Measurements from ENCODE around the gene ABHD18.
A peak's percentile ranks its signal among the peaks of the same experiment; 100 is the strongest.
"Not testable (repeated sequence)": the region's sequence is repeated elsewhere in the genome, so short reads cannot be mapped to it uniquely, and the experiment has no call there.

Gene ABHD18

DNA sequence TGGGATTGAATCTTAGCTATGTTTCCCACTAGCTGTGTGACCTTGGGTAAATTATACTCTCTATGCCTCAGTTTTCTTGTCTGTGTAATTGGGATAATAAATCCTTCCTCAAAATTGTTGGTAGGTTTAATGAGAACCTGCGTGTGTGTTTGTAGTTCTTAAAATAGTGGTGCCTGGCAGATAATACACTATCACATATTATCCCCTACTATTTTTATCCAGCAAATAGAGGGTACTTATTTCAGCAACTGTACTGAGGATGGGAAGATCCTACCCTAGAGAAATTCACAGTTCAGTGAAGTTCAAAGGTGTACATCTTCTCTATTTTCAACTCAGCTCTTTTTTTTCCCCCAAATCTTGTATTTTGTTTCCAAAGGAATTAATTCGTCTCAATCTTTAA is 17.2 kb downstream of the ABHD18 start:
- no peaks in the 10 kb centered on the region for H3K36me3 ChIP-seq (replicated peaks)
- no peak for DNase-seq
- no peak overlapping the region for H3K4me3 ChIP-seq (ENCODE audit: low read depth, low read length)
- TF ChIP-seq, protein P1, sequence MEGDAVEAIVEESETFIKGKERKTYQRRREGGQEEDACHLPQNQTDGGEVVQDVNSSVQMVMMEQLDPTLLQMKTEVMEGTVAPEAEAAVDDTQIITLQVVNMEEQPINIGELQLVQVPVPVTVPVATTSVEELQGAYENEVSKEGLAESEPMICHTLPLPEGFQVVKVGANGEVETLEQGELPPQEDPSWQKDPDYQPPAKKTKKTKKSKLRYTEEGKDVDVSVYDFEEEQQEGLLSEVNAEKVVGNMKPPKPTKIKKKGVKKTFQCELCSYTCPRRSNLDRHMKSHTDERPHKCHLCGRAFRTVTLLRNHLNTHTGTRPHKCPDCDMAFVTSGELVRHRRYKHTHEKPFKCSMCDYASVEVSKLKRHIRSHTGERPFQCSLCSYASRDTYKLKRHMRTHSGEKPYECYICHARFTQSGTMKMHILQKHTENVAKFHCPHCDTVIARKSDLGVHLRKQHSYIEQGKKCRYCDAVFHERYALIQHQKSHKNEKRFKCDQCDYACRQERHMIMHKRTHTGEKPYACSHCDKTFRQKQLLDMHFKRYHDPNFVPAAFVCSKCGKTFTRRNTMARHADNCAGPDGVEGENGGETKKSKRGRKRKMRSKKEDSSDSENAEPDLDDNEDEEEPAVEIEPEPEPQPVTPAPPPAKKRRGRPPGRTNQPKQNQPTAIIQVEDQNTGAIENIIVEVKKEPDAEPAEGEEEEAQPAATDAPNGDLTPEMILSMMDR (IDR thresholded peaks at IDR 0.05; ENCODE audit: low read depth, low read length, missing control alignments) = no peak
- no peak overlapping the region for H3K27ac ChIP-seq
- in situ Hi-C loops (cut with HindIII; ENCODE audit: low pct_ligation_motif_present, low sequenced_read_pairs) = no loop called here
- H3K27me3 ChIP-seq (replicated peaks) = no peaks in the 10 kb centered on the region

DNA sequence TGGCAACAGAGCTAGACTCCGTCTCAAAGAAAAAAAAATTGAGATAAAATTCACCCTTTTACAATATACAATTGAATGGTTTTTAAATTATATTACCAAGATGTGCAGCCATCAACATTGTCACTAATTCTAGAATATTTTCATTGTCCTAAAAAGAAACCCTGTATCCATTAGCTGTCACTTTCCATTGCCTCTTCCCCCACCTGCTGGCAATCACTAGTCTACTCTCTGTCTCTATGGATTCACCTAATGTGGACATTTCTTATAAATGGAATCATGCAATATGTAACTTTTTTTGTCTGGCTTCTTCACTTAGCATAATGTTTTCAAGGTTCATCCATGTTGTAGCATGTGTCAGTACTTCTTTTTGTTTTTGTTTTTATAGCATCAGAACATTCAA is 20.8 kb downstream of the ABHD18 start:
- H3K36me3 ChIP-seq (replicated peaks) = no peaks in the 10 kb centered on the region
- no peaks in the 10 kb centered on the region for H3K27me3 ChIP-seq (replicated peaks)
- TF ChIP-seq, protein P1 (IDR thresholded peaks at IDR 0.05; ENCODE audit: low read depth, low read length, missing control alignments) = no peak
- no peak for DNase-seq
- no peak overlapping the region for H3K4me3 ChIP-seq (ENCODE audit: low read depth, low read length)
- in situ Hi-C loops (cut with HindIII; ENCODE audit: low pct_ligation_motif_present, low sequenced_read_pairs) = no loop called here
- no peak overlapping the region for H3K27ac ChIP-seq

DNA sequence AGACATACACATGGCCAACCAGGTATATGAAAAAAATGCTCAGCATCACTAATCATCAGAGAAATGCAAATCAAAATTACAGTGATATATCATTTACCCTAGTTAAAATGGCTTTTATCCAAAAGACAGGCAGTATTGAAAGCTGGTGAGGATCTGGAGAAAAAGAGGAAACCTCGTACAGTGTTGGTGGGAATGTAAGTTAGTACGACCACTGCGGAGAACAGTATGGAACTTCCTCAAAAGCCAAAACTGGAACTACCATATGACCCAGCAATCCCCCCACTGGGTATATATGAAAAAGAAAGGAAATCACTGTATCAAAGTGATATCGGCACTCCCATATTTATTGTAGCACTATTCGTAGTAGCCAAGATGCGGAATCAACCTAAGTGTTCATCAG is 23.4 kb downstream of the ABHD18 start:
- Histone ChIP-seq H3K4me3 (ENCODE audit: low read depth, low read length) (no peak overlapping the region), H3K36me3 (replicated peaks) (no peaks in the 10 kb centered on the region), H3K27ac (no peak overlapping the region), H3K27me3 (replicated peaks) (no peaks in the 10 kb centered on the region)
- DNase-seq = no peak
- in situ Hi-C loops (cut with HindIII; ENCODE audit: low pct_ligation_motif_present, low sequenced_read_pairs) = no loop called here
- TF ChIP-seq, protein P1 (IDR thresholded peaks at IDR 0.05; ENCODE audit: low read depth, low read length, missing control alignments) = no peak

DNA sequence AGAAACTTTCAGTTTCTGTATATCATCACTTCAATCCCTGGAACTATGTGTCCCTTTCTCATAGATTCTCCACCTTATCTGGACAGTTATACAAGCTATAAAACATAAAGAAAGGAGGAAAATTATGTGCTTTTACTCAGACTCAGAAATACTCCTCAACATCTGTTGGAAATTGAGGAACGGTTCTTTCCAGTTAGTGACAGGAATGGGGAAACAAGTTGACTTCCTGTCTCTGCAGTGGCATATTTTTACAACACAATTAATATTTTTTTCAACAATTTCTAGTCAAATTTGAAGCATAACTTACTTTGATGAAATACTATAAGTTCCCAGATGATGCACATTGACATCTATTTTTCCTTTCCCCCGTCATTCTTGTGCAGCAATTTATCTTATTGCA is 27.9 kb downstream of the ABHD18 start:
- DNase-seq = no peak
- no peaks in the 10 kb centered on the region for H3K27me3 ChIP-seq (replicated peaks)
- no peak overlapping the region for H3K4me3 ChIP-seq (ENCODE audit: low read depth, low read length)
- no peak overlapping the region for H3K27ac ChIP-seq
- no peaks in the 10 kb centered on the region for H3K36me3 ChIP-seq (replicated peaks)
- in situ Hi-C loops (cut with HindIII; ENCODE audit: low pct_ligation_motif_present, low sequenced_read_pairs) = no loop called here
- TF ChIP-seq, protein P1 (IDR thresholded peaks at IDR 0.05; ENCODE audit: low read depth, low read length, missing control alignments) = no peak

DNA sequence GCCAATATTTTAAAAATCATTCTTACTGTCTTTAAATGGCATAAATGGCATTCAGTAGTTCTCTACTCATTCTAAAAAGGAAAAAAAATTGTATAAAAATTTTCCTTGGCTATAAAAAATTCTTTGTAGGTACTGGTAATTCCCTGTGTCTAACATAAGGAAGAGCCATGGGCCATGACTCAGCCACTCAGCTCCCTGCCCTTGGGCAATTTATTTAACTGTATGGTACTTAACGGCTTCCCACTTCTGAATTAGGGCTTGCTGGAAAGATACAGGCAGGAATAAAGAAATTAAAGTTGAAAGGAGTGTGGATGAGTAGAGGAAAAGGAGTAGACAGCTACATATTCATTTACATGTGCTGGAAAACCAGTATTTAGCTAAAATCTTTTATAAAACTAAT is 30.6 kb downstream of the ABHD18 start:
- in situ Hi-C loops (cut with HindIII; ENCODE audit: low pct_ligation_motif_present, low sequenced_read_pairs) = no loop called here
- H3K4me3 ChIP-seq (ENCODE audit: low read depth, low read length) = no peak overlapping the region
- peak; percentile 6 for DNase-seq

DNA sequence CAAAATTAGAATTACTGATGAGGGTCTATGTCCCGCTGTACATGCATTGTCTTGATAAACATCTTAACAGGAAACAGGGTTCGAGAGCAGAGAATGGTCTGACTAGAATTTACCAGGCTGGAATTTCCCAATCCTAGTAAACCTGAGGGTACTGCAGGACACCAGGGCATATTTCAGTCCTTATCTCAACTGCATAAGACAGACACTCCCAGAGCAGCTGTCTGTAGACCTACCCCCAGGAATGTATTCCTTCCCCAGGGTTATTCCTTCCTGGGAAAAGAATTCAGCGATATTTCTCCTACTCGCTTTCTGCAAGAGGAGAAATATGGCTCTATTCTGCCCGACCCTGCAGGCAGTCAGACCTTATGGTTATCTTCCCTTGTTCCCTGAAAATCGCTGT is 31.3 kb downstream of the ABHD18 start:
- in situ Hi-C loops (cut with HindIII; ENCODE audit: low pct_ligation_motif_present, low sequenced_read_pairs); H3K27me3 ChIP-seq (replicated peaks); H3K36me3 ChIP-seq (replicated peaks); H3K27ac ChIP-seq; H3K4me3 ChIP-seq (ENCODE audit: low read depth, low read length); DNase-seq: not testable (repeated sequence)

More for the DNA sequence above, 30.6 kb downstream of the ABHD18 start:
- Histone ChIP-seq H3K27ac (no peak overlapping the region), H3K36me3 (replicated peaks) (no peaks in the 10 kb centered on the region), H3K27me3 (replicated peaks) (no peaks in the 10 kb centered on the region)
- TF ChIP-seq, protein P1 (IDR thresholded peaks at IDR 0.05; ENCODE audit: low read depth, low read length, missing control alignments) = no peak
